ENCODE measurements around the gene ZFPM1.
A peak's percentile ranks its signal among the peaks of the same experiment; 100 is the strongest.

DNA sequence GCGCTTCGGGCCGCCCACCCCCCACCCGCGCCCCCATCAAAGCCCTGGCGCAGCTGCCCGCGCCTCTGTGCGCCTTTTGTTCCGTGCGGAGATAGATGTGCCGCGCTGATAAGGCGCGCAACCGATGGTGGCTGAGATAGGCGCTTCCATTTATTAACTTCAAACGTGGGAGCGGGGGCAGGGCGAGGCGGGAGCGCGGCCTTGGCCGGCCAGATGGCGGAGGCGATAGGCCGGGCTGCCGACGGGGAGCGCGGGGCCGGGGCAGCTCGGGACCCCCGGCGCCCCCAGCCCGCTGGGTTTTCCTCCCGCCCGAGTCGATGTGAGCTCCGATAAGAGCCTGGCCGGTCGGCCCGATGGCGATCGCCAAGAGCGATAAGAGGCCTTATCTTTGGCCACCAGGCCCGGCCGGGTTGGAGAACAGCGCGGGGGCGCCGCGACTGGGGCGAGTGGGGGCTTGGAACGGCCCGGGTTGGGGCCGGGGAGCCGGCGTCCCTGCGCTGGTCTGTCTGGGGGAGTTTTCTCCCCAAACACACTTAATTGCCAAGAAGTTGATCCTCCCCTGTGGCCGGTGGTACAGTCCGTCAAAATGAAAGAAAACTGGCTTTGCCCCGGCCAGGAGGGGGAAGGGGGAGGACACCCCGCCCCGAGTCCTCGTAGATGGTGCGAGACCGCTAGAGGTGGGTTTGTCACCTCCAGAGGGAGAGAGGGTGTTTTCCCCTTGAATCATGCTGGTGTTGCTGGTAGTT lies 2.7 kb downstream of the ZFPM1 start:
- TF ChIP-seq, protein P1, sequence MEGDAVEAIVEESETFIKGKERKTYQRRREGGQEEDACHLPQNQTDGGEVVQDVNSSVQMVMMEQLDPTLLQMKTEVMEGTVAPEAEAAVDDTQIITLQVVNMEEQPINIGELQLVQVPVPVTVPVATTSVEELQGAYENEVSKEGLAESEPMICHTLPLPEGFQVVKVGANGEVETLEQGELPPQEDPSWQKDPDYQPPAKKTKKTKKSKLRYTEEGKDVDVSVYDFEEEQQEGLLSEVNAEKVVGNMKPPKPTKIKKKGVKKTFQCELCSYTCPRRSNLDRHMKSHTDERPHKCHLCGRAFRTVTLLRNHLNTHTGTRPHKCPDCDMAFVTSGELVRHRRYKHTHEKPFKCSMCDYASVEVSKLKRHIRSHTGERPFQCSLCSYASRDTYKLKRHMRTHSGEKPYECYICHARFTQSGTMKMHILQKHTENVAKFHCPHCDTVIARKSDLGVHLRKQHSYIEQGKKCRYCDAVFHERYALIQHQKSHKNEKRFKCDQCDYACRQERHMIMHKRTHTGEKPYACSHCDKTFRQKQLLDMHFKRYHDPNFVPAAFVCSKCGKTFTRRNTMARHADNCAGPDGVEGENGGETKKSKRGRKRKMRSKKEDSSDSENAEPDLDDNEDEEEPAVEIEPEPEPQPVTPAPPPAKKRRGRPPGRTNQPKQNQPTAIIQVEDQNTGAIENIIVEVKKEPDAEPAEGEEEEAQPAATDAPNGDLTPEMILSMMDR (IDR thresholded peaks at IDR 0.05), result peak in 1 of 4 experiments; percentile 12
- no peak for TF ChIP-seq POLR2A (IDR thresholded peaks at IDR 0.05)

All from prostate gland (tissue), 2 donors.